Neural cell (in vitro differentiated cells): ENCODE results near the gene QSOX2. TPM values are rescaled to one million over a fixed set of nuclear protein-coding genes. Genes with fewer than 3 reads are reported as not detected.

Experiments used
- H2AFZ ChIP-seq: fragments of 200-600, 300-800 bp; sonication (generic), shearing (Covaris generic); 2 replicates; pipeline ENCODE4 v1.6.0; 2014; ENCODE audit warnings: low read depth, mild to moderate bottlenecking, antibody characterized with exemption, low read length, moderate library complexity
- H3F3A ChIP-seq: fragments of 200-600 bp; shearing (Covaris generic); 2 replicates; pipeline ENCODE4 v1.6.1; 2016; ENCODE audit warnings: mild to moderate bottlenecking, moderate library complexity, mixed read lengths, antibody characterized with exemption, low read length; ENCODE audit not compliant: insufficient read depth, poor library complexity, severe bottlenecking
- H3K27ac ChIP-seq: fragments of 200-600, 300-800 bp; sonication (generic), shearing (Covaris generic); 2 replicates; pipeline ENCODE4 v1.5.1; 2014; ENCODE audit warnings: mild to moderate bottlenecking, low read length, moderate library complexity
- H3K27me3 ChIP-seq: fragments of 300-800, 200-600 bp; sonication (generic), shearing (Covaris generic); 2 replicates; pipeline ENCODE4 v1.6.0; 2014; ENCODE audit warnings: mild to moderate bottlenecking, low read depth, low read length, moderate library complexity; ENCODE audit not compliant: insufficient read depth
- H3K36me3 ChIP-seq: fragments of 300-800, 200-600 bp; sonication (generic), shearing (Covaris generic); 2 replicates; pipeline ENCODE4 v1.5.1; 2014; ENCODE audit warnings: mild to moderate bottlenecking, antibody characterized with exemption, low read length, moderate library complexity; ENCODE audit not compliant: insufficient read depth
- H3K4me2 ChIP-seq: fragments of 300-800, 200-600 bp; sonication (generic), shearing (Covaris generic); 2 replicates; pipeline ENCODE4 v1.6.0; 2014; ENCODE audit warnings: mild to moderate bottlenecking, low read length
- H3K4me3 ChIP-seq: fragments of 300-800, 200-600 bp; sonication (generic), shearing (Covaris generic); 2 replicates; pipeline ENCODE4 v1.5.1; 2014; ENCODE audit warnings: mild to moderate bottlenecking, low read length, moderate library complexity
- H3K79me2 ChIP-seq: fragments of 200-600 bp; shearing (Covaris generic); replicated peaks from 2 replicates; pipeline ENCODE4 v1.6.0; 2014; ENCODE audit warnings: mild to moderate bottlenecking, low read length, moderate library complexity; ENCODE audit not compliant: insufficient read depth
- H3K9ac ChIP-seq: fragments of 300-800, 200-600 bp; sonication (generic), shearing (Covaris generic); 2 replicates; pipeline ENCODE4 v1.6.1; 2016; ENCODE audit warnings: mild to moderate bottlenecking, low read length, mixed read lengths
- H3K9me2 ChIP-seq: fragments of 200-600 bp; shearing (Covaris generic); 2 replicates; pipeline ENCODE4 v1.6.1; 2016; ENCODE audit warnings: mild to moderate bottlenecking, low read length, mixed read lengths; ENCODE audit not compliant: insufficient read depth
- H3K9me3 ChIP-seq: fragments of 200-600, 300-800 bp; sonication (generic), shearing (Covaris generic); 2 replicates; pipeline ENCODE4 v1.6.1; 2016; ENCODE audit warnings: mild to moderate bottlenecking, mixed run types, low read length, moderate library complexity, mixed read lengths
- H4K20me1 ChIP-seq: fragments of 200-600 bp; shearing (Covaris generic); 2 replicates; pipeline ENCODE4 v1.6.1; 2016; ENCODE audit warnings: mild to moderate bottlenecking, mixed run types; ENCODE audit not compliant: insufficient read depth
- EP300 ChIP-seq: fragments of 450-650 bp; conservative IDR thresholded peaks from 2 replicates; pipeline ENCODE4 v1.6.1; 2014; ENCODE audit warnings: antibody characterized with exemption, mild to moderate bottlenecking, moderate library complexity; ENCODE audit not compliant: poor library complexity, severe bottlenecking
- EZH2 ChIP-seq: fragments of 200-600, 300-800 bp; shearing (Covaris generic), sonication (generic); IDR thresholded peaks from 2 replicates; pipeline ENCODE4 v1.6.1; 2014; ENCODE audit warnings: antibody characterized with exemption, low read length, borderline replicate concordance, mild to moderate bottlenecking; ENCODE audit not compliant: insufficient read depth, poor library complexity, severe bottlenecking
- MXI1 ChIP-seq: fragments of 450-650 bp; conservative IDR thresholded peaks from 2 replicates; pipeline ENCODE4 v1.6.1; 2014; ENCODE audit warnings: antibody characterized with exemption, mild to moderate bottlenecking; ENCODE audit not compliant: poor library complexity, severe bottlenecking
- POLR2AphosphoS5 ChIP-seq: IDR thresholded peaks from 2 replicates; pipeline ENCODE4 v1.6.1; 2012
- RAD21 ChIP-seq: fragments of 450-650 bp; conservative IDR thresholded peaks from 2 replicates; pipeline ENCODE4 v1.6.1; 2014; ENCODE audit warnings: antibody characterized with exemption, mild to moderate bottlenecking, moderate library complexity
- SMC3 ChIP-seq: fragments of 450-650 bp; conservative IDR thresholded peaks from 2 replicates; pipeline ENCODE4 v1.6.1; 2014; ENCODE audit warnings: antibody characterized with exemption, mild to moderate bottlenecking, moderate library complexity; ENCODE audit not compliant: poor library complexity
- TAF1 ChIP-seq: IDR thresholded peaks from 2 replicates; pipeline ENCODE4 v1.6.1; 2012; ENCODE audit warnings: low read depth
- polyA plus RNA-seq: library from polyadenylated mRNA; depleted of rRNA; stranded (reverse); fragments of >200 nt; gene quantifications from 2 replicates; pipeline ENCODE4 v1.2.3, GENCODE V29; 2014
- TF ChIP-seq, protein P1 (sequence below): IDR thresholded peaks from 2 replicates; pipeline ENCODE4 v1.6.1; 2012; ENCODE audit warnings: borderline replicate concordance
- TF ChIP-seq, protein P2 (sequence below): fragments of 450-650 bp; IDR thresholded peaks from 2 replicates; pipeline ENCODE4 v1.5.1; 2014; ENCODE audit warnings: antibody characterized with exemption, mild to moderate bottlenecking, moderate library complexity; ENCODE audit not compliant: poor library complexity, severe bottlenecking

Gene QSOX2
- polyA plus RNA-seq, 1 donor from 2014 or later: 20.7 TPM

DNA sequence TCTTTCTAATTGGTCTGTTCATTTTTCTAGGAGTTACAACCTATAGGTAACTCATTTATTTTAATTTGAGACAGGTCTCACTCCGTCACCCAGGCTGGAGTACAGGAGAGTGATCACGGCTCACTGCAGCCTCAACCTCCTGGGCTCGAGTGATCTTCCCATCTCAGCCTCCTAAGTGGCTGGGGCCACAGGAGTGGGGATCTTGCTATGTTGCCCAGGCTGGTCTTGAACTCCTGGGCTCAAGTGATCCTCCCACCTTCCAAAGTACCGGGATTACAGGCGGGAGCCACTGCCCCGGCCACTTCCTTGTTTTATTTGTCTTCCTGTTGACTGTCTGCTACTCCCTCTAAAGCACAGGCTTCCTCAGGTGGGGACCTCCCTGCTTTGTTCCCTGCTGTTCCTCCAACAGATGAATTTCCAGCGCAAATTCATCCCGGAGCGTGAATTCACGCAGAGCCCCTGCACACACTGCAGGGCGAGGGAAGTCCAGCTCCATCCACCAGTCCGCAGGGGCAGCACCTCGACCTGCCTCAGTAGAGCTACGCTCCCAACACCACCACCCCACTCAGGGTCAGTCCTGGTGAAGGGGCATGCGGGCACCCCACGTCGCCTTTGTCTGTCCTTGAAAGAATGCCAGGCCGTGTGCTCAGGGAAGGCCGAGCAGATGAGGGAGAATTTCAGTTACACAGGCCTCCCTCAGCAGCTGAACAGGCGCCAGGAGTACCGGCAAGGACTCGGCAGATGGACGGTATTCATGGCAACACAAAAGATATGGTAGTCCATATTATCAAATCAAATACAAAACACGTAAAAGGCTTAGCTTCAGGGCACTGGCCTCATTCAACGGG, 6.3 kb downstream of the QSOX2 start:
- Histone ChIP-seq H3F3A (no peaks in the 10 kb centered on the region), H3K4me2 (no peak overlapping the region), H4K20me1 (no peaks in the 10 kb centered on the region), H3K79me2 (peaks cover 26% of the 10 kb centered on the region), H3K9ac (no peak overlapping the region), H2AFZ (no peak overlapping the region), H3K4me3 (no peak overlapping the region), H3K27ac (no peak overlapping the region), H3K27me3 (no peaks in the 10 kb centered on the region), H3K36me3 (no peaks in the 10 kb centered on the region), H3K9me3 (no peaks in the 10 kb centered on the region), H3K9me2 (no peaks in the 10 kb centered on the region)
- no peak for TF ChIP-seq TAF1
- no peak for TF ChIP-seq POLR2AphosphoS5
- TF ChIP-seq RAD21: no peak
- TF ChIP-seq EP300: no peak
- no peak for TF ChIP-seq SMC3
- TF ChIP-seq MXI1: no peak
- TF ChIP-seq, protein P1, sequence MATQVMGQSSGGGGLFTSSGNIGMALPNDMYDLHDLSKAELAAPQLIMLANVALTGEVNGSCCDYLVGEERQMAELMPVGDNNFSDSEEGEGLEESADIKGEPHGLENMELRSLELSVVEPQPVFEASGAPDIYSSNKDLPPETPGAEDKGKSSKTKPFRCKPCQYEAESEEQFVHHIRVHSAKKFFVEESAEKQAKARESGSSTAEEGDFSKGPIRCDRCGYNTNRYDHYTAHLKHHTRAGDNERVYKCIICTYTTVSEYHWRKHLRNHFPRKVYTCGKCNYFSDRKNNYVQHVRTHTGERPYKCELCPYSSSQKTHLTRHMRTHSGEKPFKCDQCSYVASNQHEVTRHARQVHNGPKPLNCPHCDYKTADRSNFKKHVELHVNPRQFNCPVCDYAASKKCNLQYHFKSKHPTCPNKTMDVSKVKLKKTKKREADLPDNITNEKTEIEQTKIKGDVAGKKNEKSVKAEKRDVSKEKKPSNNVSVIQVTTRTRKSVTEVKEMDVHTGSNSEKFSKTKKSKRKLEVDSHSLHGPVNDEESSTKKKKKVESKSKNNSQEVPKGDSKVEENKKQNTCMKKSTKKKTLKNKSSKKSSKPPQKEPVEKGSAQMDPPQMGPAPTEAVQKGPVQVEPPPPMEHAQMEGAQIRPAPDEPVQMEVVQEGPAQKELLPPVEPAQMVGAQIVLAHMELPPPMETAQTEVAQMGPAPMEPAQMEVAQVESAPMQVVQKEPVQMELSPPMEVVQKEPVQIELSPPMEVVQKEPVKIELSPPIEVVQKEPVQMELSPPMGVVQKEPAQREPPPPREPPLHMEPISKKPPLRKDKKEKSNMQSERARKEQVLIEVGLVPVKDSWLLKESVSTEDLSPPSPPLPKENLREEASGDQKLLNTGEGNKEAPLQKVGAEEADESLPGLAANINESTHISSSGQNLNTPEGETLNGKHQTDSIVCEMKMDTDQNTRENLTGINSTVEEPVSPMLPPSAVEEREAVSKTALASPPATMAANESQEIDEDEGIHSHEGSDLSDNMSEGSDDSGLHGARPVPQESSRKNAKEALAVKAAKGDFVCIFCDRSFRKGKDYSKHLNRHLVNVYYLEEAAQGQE: no peak
- TF ChIP-seq, protein P2, sequence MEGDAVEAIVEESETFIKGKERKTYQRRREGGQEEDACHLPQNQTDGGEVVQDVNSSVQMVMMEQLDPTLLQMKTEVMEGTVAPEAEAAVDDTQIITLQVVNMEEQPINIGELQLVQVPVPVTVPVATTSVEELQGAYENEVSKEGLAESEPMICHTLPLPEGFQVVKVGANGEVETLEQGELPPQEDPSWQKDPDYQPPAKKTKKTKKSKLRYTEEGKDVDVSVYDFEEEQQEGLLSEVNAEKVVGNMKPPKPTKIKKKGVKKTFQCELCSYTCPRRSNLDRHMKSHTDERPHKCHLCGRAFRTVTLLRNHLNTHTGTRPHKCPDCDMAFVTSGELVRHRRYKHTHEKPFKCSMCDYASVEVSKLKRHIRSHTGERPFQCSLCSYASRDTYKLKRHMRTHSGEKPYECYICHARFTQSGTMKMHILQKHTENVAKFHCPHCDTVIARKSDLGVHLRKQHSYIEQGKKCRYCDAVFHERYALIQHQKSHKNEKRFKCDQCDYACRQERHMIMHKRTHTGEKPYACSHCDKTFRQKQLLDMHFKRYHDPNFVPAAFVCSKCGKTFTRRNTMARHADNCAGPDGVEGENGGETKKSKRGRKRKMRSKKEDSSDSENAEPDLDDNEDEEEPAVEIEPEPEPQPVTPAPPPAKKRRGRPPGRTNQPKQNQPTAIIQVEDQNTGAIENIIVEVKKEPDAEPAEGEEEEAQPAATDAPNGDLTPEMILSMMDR: no peak
- TF ChIP-seq EZH2: no peak

DNA sequence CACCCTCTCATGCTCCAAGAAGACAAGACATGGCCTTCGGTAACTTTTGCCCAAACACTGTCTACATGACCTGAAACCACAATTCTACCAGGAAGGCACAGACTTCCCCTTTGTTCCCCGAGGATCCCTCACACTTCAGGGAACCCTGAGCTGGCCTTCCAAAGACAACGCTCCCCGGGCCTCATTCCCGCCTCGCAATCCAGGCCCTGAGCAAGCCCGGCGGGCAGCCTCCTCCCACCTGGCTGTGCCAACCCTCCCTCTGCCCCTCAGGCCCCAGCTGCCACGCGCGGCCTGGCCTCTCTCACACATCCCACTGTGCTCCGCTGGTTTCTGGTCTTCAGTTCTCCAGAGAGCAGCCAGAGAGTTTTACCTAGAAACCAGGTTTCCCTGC, 7.3 kb downstream of the QSOX2 start:
- H2AFZ ChIP-seq: no peak overlapping the region
- no peak overlapping the region for H3K4me3 ChIP-seq
- H4K20me1 ChIP-seq: no peaks in the 10 kb centered on the region
- H3K27ac ChIP-seq: no peak overlapping the region
- H3K79me2 ChIP-seq: peaks cover 19% of the 10 kb centered on the region
- TF ChIP-seq RAD21 (no peak), EP300 (no peak), MXI1 (no peak), EZH2 (no peak), TAF1 (no peak), SMC3 (no peak), POLR2AphosphoS5 (no peak)
- TF ChIP-seq, protein P2: no peak
- no peak overlapping the region for H3K9ac ChIP-seq
- H3K36me3 ChIP-seq: no peaks in the 10 kb centered on the region
- H3K9me2 ChIP-seq: no peaks in the 10 kb centered on the region
- H3F3A ChIP-seq: no peaks in the 10 kb centered on the region
- no peak overlapping the region for H3K4me2 ChIP-seq
- H3K27me3 ChIP-seq: no peaks in the 10 kb centered on the region
- no peaks in the 10 kb centered on the region for H3K9me3 ChIP-seq
